ENCODE results near the gene SLC10A7. TPM values are rescaled to one million over a fixed set of nuclear protein-coding genes. Genes with fewer than 3 reads are reported as not detected.

The SLC10A7 gene
- total RNA-seq, 1 donor from 2014 or later: 10.5 TPM

DNA sequence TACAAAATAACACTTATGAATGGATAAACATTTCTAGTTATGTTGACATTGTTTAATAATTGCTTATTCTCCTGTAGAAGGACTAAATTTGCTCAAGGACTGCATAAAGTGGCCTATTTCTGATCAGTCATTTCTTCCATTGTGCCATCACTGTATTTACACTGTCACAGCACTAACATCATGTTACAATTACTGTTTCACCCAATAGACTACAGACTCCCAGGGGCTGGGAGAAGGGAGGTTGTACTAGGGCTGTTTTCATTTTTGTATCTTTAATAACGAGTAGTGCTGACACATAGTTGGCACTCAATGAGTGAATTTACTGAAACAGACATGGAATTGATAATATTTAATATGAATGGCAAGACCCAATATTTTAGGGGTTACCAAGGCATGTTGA is 139.5 kb downstream of the SLC10A7 start:
- Mint-ChIP-seq H3K27ac (ENCODE audit: unreplicated experiment) (no peak overlapping the region), H3K4me3 (ENCODE audit: unreplicated experiment) (no peak overlapping the region), H3K9me3 (ENCODE audit: unreplicated experiment) (no peaks in the 10 kb centered on the region), H3K36me3 (ENCODE audit: unreplicated experiment) (no peaks in the 10 kb centered on the region), H3K4me1 (ENCODE audit: unreplicated experiment) (peaks cover 4% of the 10 kb centered on the region), H3K27me3 (ENCODE audit: unreplicated experiment) (no peaks in the 10 kb centered on the region)
- TF ChIP-seq, protein P1, sequence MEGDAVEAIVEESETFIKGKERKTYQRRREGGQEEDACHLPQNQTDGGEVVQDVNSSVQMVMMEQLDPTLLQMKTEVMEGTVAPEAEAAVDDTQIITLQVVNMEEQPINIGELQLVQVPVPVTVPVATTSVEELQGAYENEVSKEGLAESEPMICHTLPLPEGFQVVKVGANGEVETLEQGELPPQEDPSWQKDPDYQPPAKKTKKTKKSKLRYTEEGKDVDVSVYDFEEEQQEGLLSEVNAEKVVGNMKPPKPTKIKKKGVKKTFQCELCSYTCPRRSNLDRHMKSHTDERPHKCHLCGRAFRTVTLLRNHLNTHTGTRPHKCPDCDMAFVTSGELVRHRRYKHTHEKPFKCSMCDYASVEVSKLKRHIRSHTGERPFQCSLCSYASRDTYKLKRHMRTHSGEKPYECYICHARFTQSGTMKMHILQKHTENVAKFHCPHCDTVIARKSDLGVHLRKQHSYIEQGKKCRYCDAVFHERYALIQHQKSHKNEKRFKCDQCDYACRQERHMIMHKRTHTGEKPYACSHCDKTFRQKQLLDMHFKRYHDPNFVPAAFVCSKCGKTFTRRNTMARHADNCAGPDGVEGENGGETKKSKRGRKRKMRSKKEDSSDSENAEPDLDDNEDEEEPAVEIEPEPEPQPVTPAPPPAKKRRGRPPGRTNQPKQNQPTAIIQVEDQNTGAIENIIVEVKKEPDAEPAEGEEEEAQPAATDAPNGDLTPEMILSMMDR (IDR thresholded peaks at IDR 0.05): no peak
- no peak for DNase-seq (ENCODE audit: extremely low spot score, unreplicated experiment)

DNA sequence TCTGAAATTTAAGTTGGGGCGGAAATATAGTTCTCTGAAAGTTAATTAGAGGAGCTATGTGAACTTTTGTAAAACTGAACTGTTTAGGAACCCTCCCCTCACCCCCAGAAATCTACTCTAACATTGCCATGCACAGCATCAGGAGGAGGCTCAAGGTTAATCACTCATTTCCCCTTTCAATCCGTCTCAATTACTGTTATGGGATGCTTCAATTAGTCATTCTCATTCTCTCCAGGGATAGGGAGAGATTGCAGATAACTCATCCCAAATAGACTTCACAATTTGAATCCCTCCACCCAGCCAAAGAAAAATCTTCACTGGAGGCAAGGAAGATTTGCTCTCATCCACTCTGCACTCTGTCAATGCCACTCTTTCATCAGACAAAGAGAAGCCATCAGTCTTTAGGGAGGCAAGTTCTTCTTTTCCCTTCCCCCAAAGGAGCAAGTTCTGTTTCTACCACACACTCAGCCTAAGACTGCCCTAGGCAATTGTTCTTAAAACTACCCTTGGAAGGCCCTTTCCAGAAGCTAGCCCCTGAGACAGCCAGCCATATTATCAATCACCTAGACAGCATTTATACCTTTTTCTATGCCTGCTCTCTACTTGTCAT is 140.4 kb downstream of the SLC10A7 start:
- Mint-ChIP-seq H3K4me3 (ENCODE audit: unreplicated experiment) (no peak overlapping the region), H3K27me3 (ENCODE audit: unreplicated experiment) (no peaks in the 10 kb centered on the region), H3K4me1 (ENCODE audit: unreplicated experiment) (peaks cover 4% of the 10 kb centered on the region), H3K36me3 (ENCODE audit: unreplicated experiment) (no peaks in the 10 kb centered on the region), H3K9me3 (ENCODE audit: unreplicated experiment) (peaks cover 6% of the 10 kb centered on the region), H3K27ac (ENCODE audit: unreplicated experiment) (no peak overlapping the region)
- DNase-seq (ENCODE audit: extremely low spot score, unreplicated experiment): no peak
- TF ChIP-seq, protein P1 (IDR thresholded peaks at IDR 0.05): no peak

DNA sequence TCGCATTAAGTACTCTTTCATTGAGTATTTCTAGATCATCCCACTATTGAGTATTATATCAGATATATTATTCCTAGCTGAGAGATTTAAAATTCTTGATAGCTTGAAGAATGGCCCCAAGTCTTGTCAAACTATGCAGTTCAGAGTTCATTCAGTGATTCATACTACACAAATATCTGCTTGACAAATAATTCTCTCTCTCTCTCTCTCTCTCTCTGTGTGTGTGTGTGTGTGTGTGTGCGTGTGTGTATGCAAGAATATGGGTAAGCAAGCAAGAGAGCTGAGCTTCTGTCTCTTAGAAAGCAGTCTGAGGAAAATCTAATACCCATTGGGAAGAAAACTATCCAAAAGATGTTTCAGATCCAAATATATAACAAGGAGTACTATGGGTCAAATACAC is 142.0 kb downstream of the SLC10A7 start:
- H3K36me3 Mint-ChIP-seq (ENCODE audit: unreplicated experiment): no peaks in the 10 kb centered on the region
- H3K9me3 Mint-ChIP-seq (ENCODE audit: unreplicated experiment): peaks cover 7% of the 10 kb centered on the region
- no peak overlapping the region for H3K27ac Mint-ChIP-seq (ENCODE audit: unreplicated experiment)
- no peaks in the 10 kb centered on the region for H3K27me3 Mint-ChIP-seq (ENCODE audit: unreplicated experiment)
- H3K4me3 Mint-ChIP-seq (ENCODE audit: unreplicated experiment): no peak overlapping the region
- DNase-seq (ENCODE audit: extremely low spot score, unreplicated experiment): no peak
- peaks cover 4% of the 10 kb centered on the region for H3K4me1 Mint-ChIP-seq (ENCODE audit: unreplicated experiment)
- TF ChIP-seq, protein P1 (IDR thresholded peaks at IDR 0.05): no peak

DNA sequence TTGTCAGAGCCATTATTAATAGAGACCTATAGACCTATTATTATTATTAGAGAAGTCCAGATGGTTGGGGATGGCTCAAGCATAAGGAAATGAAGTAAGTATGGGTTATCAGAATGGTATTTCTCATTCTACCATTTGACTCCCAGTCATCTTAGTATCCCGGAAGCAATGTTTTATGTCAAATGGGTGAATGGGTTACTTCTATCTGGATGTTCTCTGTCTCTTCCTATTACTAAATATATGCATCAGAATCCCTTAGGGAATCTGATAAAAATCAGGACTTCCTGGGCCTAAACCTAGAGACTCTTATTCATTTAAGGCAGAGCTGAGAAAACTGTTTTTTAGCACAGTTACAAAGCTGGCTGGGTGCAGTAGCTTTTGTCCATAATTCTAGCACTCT is 149.9 kb downstream of the SLC10A7 start:
- peaks cover 3% of the 10 kb centered on the region for H3K4me1 Mint-ChIP-seq (ENCODE audit: unreplicated experiment)
- no peaks in the 10 kb centered on the region for H3K27me3 Mint-ChIP-seq (ENCODE audit: unreplicated experiment)
- no peak overlapping the region for H3K27ac Mint-ChIP-seq (ENCODE audit: unreplicated experiment)
- no peak overlapping the region for H3K4me3 Mint-ChIP-seq (ENCODE audit: unreplicated experiment)
- DNase-seq (ENCODE audit: extremely low spot score, unreplicated experiment): no peak
- no peaks in the 10 kb centered on the region for H3K36me3 Mint-ChIP-seq (ENCODE audit: unreplicated experiment)
- H3K9me3 Mint-ChIP-seq (ENCODE audit: unreplicated experiment): peaks cover 5% of the 10 kb centered on the region
- TF ChIP-seq, protein P1 (IDR thresholded peaks at IDR 0.05): no peak

GRCh38 chr4:146370841-146371240 is 150.9 kb downstream of the SLC10A7 start:
- Mint-ChIP-seq H3K27me3 (ENCODE audit: unreplicated experiment) (no peaks in the 10 kb centered on the region), H3K4me1 (ENCODE audit: unreplicated experiment) (peaks cover 3% of the 10 kb centered on the region), H3K9me3 (ENCODE audit: unreplicated experiment) (no peaks in the 10 kb centered on the region), H3K4me3 (ENCODE audit: unreplicated experiment) (no peak overlapping the region), H3K36me3 (ENCODE audit: unreplicated experiment) (no peaks in the 10 kb centered on the region), H3K27ac (ENCODE audit: unreplicated experiment) (no peak overlapping the region)
- TF ChIP-seq, protein P1 (IDR thresholded peaks at IDR 0.05): no peak
- no peak for DNase-seq (ENCODE audit: extremely low spot score, unreplicated experiment)
